Hippocampal formation (tissue), 2 donors: ENCODE data around the gene PHKA1.
"Not testable (repeated sequence)": the region's sequence is repeated elsewhere in the genome, so short reads cannot be mapped to it uniquely, and the experiment has no call there.

Experiments used
- DNase-seq, 2 donors: peaks; one replicate each; lab custom pipeline; 2025; lab: John Stamatoyannopoulos, UW

The PHKA1 gene

GRCh38 chrX:72713599-72714477 lies at the start of gene PHKA1:
Gene PHKA1 (minus strand): TSS chrX:72714306. CDS start chrX:72713880, 426 bp downstream.
- not testable (repeated sequence) for DNase-seq

- DNase-seq = not testable (repeated sequence)
These were observed 46.3 kb upstream of the PHKA1 start for GRCh38 chrX:72760454-72760853.

DNA sequence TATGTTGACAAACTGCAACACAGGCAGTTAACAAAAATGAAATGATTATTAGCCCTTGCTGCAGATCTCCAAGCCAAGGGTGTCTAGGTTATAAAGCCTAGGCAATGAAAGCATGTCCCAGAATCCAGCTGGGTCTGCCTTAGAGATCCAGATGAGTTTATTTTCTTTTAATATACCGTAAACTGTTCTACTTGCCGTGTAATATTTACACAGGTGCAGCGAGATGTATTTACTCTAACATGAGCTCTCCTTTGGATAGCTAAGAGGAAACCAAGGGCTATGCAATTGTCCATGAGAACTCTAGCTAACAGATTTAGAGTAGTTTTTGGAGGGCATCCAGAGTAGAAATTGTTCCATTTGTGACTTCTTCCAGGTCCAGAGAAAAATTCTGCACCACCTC lies 34.4 kb upstream of the PHKA1 start:
- DNase-seq = not testable (repeated sequence)

DNA sequence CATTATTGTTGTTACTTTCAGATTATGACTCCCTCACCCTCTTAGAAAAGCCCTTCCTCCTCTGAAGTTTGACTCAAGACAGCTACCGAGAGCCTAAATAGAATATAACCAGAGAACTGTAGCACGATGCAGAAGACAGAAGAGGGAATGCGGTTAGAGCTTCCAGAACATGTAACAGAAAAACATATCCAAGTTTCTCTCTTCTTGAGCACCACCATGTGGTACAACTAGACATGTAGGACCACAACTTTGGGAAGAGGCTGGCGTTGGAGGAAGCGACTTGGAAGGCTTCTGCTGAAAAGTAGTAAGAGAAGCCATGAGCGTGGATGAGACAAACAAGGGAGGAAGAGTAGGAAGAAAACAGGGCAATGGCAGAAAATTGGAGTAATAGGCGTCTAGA lies 31.4 kb upstream of the PHKA1 start:
- DNase-seq = not testable (repeated sequence)

DNA sequence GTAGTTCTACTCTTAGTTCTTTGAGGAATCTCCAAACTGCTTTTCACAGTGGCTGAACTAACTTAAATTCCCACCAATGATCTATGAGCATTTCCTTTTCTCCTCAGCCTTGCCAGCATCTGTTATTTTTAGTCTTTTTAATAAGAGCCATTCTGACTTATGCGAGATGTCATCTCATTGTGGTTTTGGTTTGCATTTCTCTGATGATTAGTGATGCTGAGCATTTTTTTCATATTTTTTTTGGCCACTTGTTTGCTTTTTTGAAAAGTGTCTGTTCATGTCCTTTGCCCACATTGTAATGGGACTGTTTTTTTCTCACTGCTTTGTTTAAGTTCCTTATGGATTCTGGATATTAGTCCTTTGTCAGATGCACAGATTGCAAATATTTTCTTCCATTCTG lies 21.5 kb upstream of the PHKA1 start:
- no peak for DNase-seq

- DNase-seq = not testable (repeated sequence)
These were observed 19.5 kb upstream of the PHKA1 start for GRCh38 chrX:72733636-72734035.

DNA sequence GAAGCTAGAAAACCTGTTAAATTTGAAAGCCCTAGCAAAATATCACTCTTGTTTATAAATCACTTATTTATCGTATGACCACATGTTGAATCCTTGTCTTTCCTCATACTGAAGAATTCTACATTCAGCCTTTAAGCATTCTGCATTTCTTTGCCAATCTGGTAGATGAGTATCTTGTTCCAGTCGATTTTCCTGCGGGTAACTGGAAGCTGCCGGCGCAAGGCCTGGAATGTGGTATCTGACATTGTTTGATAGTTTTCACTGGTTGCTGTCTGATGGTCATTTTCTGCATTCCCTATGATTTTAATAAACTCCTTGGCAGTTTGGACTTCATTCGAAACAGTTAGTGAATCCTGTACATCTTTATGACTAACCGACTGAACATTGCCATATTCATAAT lies 13.7 kb upstream of the PHKA1 start:
- no peak for DNase-seq

GRCh38 chrX:72716766-72717165 lies 2.7 kb upstream of the PHKA1 start:
- DNase-seq = no peak

DNA sequence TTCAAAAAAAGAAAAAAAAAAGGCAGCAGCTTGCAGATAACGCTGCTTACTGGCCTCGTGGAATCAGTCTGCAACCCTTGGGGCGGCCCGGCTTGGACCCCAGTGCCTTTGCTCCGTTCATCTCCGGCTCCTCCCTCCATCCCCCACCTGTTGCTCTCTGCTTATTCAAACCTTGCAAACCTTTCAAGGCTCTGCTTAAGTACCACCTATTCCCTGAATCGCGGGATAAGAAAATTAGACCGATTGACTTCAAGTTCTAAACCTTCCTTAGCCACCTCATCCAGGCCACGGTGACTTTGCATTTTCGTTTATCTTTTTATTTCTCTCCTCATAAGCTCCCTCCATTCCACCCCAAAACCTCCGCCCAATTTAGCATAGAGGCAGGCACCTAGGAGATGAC lies 1.4 kb upstream of the PHKA1 start:
- DNase-seq = no peak

DNA sequence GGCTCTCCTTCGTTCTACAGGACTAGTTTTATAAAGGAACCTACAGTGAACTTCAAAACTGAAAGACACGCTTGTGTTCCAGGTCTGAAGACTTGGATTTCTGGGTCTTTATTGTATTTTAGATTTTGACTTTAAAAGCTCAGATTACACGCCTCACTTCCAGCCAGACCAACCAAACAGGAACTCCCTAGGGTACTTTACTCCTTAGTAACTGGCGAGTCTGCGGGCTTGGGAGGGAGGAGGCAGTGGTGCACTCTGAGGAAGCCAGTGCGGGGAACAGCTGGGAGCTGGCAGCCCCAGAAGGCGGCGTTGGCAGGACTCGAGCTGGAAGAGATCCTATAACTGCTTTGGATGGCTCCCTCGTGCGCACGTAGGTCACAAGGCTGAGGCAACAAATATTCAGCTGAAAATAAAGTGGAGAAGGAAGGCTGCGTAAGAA lies 391 bp upstream of the PHKA1 start:
- peak; percentile 5 to 6 for DNase-seq

- DNase-seq = no peak
These were observed 976 bp downstream of the PHKA1 start for GRCh38 chrX:72713130-72713529.

GRCh38 chrX:72712094-72712755 lies 1.9 kb downstream of the PHKA1 start:
- DNase-seq = no peak

DNA sequence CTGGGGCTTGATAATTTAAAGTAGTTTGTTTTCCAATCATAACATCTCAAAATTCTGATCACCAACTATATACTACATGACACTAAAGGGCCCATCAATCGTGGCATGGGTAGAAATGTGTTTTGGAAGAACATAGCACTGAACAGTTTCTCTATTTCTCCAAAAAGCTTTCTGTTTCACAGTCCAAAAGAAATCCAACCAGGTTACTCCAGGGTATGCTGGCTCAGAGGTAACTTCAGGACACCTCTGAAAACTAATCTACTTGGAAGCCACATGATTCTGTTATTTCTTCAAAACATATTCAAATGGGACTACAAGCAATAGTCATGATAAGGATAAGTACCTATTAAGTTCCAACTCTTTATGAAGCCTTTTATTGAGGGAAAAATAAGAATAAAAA lies 8.3 kb downstream of the PHKA1 start:
- no peak for DNase-seq

DNA sequence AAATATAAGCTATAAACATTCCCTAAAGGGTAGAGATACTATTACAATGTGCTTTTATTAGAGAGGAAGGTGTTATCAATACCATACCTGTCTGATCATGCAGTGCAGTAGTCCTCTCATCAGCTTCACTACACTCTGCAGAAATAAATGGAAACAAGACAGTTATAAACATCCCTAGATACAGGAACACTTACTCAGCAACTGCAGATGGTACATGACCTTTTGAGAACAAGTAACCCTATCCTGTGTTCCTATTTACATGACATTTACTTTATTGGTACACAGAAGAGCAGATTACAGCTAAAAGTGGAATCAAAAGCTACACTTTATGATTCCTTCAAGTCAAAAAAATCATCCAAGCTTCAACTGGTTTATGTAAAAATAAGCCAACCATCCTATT lies 9.0 kb downstream of the PHKA1 start:
- no peak for DNase-seq

- no peak for DNase-seq
These were observed 19.9 kb downstream of the PHKA1 start for GRCh38 chrX:72694170-72694569.

GRCh38 chrX:72693477-72693876 lies 20.6 kb downstream of the PHKA1 start:
- DNase-seq = no peak

GRCh38 chrX:72687396-72687795 lies 26.7 kb downstream of the PHKA1 start:
- no peak for DNase-seq

- DNase-seq = no peak
These were observed 28.2 kb downstream of the PHKA1 start for GRCh38 chrX:72685810-72686456.

DNA sequence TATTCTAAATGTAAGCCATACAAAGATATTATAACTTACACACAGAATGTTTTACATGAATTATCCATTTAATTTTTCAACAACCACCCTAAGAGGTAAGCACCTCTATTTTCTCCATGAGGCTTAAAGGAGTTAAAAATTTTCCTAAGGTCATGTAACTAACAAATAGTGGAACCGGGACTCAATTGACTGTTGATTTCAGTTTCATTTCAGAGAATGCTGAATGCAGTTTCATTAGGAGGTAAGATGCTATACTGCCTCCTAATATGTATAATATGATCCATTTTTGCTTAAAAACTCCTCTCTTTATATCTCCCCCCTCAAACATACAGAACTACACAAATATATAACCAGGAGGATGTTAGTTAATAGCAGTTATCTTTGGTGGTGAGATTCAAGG lies 29.1 kb downstream of the PHKA1 start:
- no peak for DNase-seq

DNA sequence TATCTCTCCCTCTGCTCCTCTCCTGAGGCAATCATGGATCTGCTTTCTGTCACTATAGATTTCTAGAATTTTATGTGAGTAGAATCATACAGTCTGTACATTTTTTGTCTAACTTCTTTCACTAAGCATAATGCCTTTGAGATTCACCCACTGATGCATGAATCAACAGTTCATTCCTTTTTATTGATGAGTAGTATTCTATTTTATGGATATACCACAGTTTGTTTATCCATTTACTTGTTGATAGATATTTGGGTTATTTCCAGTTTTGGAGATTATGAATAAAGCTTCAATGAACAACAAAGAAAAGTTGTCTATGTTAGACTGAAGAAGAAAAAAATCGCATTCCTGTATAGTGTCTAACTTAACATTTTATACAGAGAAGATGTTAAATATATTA lies 30.5 kb downstream of the PHKA1 start:
- no peak for DNase-seq

DNA sequence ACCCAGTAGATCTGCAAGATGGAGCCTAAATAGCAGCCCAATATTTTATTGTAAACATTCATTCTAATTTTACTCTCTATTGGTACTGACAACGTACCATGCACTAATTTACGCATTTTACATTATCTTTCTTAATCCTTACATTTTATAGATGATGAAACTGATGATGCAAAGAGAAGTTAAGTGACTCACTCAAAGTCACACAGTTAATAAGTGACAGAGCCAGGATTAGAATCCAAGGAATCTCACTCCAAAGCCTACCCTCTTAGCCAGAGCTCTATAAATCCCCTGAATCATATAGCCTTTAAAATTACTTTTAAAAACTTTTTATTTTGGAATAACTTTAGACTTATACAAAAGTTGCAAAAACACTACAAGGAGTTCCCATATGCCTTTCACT lies 37.6 kb downstream of the PHKA1 start:
- no peak for DNase-seq

DNA sequence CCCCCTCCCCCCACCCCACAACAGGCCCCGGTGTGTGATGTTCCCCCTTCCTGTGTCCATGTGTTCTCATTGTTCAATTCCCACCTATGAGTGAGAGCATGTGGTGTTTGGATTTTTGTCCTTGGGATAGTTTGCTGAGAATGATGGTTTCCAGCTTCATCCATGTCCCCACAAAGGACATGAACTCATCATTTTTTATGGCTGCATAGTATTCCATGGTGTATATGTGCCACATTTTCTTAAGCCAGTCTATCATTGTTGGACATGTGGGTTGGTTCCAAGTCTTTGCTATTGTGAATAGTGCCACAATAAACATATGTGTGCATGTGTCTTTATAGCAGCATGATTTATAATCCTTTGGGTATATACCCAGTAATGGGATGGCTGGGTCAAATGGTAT lies 40.2 kb downstream of the PHKA1 start:
- not testable (repeated sequence) for DNase-seq

DNA sequence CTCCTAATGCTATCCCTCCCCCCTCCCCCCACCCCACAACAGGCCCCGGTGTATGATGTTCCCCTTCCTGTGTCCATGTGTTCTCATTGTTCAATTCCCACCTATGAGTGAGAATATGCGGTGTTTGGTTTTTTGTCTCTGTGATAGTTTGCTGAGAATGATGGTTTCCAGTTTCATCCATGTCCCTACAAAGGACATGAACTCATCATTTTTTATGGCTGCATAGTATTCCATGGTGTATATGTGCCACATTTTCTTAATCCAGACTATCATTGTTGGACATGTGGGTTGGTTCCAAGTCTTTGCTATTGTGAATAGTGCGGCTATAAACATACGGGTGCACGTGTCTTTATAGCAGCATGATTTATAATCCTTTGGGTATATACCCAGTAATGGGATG lies 44.6 kb downstream of the PHKA1 start:
- DNase-seq = not testable (repeated sequence)
